NCI-H1048 (cell line): Measurements from ENCODE around the gene EIF3B.
"Not testable (repeated sequence)": the region's sequence is repeated elsewhere in the genome, so short reads cannot be mapped to it uniquely, and the experiment has no call there.

Source experiments
- DNase-seq: peaks from one replicate; lab custom pipeline; 2025; lab: John Stamatoyannopoulos, UW

The EIF3B gene

GRCh38 chr7:2354186-2354938 is at the start of gene EIF3B:
Gene EIF3B (plus strand): TSS chr7:2354827. CDS start chr7:2354922, 95 bp downstream.
- DNase-seq = peak; percentile 84

DNA sequence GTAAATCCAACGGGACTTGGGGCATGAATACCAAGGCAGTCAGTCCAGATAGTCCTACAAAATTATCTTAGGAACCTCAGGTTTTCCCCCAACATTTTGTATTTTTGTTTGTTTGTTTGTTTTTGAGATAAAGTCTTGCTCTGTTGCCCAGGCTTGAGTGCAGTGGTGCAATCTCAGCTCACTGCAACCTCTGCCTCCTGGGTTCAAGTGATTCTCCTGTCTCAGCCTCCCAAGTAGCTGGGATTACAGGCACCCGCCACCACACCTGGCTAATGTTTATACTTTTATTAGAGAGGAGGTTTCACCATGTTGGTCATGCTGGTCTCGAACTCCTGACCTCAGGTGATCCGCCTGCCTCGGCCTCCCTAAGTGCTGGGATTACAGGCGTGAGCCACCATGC is 49.4 kb upstream of the EIF3B start:
- DNase-seq = not testable (repeated sequence)

DNA sequence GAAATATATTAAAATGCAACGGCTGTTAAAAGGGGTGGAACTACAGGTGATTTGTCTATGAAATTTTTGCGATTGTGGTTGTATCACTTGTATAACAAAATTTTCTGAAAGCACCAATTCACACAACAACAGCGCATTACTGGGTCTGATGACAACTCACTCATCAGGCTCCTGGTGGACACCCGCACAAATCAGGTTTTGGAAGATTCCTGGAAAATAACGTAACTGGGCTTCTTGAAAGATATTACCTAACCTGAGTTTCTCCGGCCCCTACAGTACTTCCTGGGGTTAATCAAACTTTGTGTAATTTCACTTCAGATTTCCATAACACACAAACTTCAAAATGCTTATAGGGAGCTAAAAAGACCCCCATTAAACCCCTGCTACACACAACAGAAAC is 47.9 kb upstream of the EIF3B start:
- no peak for DNase-seq

GRCh38 chr7:2307690-2308107 is 46.9 kb upstream of the EIF3B start:
- DNase-seq = no peak

DNA sequence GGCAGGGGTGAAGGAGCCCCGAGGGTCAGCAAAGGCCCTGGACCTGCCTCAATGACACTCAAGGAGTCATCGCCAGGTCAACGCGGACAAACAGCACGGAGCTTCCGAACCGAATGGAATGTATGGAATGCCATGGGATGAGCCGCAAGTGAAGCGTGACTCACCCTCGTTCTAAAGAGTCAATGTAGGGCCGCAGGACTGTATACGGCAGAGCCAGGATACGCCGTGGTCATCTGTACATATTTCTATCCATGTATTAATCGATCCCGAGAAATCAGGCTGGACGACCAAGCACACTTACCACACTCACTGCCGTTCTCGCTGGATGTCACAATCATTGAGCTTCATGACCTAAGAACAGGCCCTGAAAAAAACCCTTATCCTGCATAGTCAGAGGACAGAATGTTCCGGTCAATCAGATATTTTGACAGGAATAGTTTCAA is 44.7 kb upstream of the EIF3B start:
- DNase-seq = no peak

GRCh38 chr7:2312267-2312929 is 42.2 kb upstream of the EIF3B start:
- DNase-seq = no peak

- no peak for DNase-seq
Measured at GRCh38 chr7:2313450-2314208, 41.0 kb upstream of the EIF3B start.

DNA sequence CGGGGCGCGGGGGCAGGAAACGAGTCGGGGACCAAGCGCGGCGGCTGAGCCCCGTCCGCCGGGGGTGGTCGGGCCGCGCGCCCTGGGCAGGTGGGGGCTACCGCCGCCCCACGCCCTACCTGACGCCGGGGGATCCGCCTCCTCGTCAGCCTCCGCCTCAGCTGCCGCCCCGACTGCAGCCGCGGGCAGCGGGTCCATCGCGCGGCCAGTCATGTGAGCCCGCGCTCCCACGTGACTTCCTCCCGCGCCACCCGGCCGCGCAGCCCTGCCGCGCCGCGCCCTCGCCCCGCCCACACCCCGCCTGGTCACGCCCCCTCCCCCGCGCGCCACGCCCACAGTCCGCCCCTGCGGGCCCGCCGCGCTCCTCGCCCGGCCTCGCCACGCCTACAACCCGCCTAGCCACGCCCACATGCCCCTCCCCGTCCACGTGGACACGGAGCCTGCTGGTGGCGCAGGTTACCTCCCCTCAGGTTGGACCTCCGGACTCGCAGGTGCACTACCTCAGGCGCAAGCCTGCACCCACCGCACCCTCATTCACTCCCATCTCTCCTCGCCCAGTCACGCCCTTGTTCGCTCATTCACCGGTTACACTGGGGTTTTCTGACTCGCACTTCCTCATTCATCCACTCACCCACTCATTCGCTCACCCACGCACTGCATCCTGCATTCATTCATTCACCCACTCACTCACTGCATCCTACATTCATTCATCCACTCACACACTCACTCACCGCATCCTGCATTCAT is 40.2 kb upstream of the EIF3B start, which contains the start of gene SNX8:
Gene SNX8, minus strand, starts transcription at position 233 of the 747 bp plus-strand sequence. Its CDS starts 20 bp downstream, at position 213.
- peak; percentile 68 for DNase-seq

GRCh38 chr7:2314956-2315530 is 39.6 kb upstream of the EIF3B start:
- DNase-seq = not testable (repeated sequence)

DNA sequence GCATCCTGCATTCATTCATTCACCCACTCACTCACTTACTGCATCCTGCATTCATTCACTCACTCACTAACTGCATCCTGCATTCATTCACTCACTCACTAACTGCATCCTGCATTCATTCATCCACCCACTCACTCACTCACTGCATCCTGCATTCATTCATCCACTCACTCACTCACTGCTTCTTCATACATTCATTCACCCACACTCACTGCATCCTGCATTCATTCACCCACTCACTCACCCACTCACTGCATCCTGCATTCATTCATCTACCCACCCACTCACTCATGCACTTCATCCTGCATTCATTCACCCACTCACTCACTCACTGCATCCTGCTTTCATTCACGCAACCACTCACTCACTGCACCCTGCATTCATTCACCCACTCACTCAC is 38.8 kb upstream of the EIF3B start:
- DNase-seq = no peak

GRCh38 chr7:2316578-2316977 is 38.0 kb upstream of the EIF3B start:
- no peak for DNase-seq

GRCh38 chr7:2317556-2318293 is 36.9 kb upstream of the EIF3B start:
- DNase-seq = no peak

DNA sequence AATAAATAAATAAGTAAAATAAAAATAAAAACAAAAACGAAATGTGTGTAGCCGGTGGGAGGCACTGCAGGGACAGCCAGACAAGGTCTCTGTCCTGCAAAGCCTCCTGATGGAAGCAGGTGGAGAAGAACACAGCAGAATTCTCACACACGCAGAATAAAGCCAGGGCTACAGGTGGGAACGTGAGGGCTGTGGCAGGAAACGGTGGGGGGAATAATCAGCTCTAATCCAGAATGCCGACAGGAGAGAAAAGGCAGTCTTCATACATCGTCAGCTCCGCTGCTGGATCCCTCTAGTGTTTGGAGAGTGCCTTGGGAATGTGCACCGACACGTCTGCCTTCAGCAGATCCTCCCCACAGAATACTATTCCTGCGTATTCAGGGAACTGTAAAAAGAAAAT is 33.6 kb upstream of the EIF3B start:
- DNase-seq = no peak

- no peak for DNase-seq
Measured at GRCh38 chr7:2325162-2325561, 29.5 kb upstream of the EIF3B start.

DNA sequence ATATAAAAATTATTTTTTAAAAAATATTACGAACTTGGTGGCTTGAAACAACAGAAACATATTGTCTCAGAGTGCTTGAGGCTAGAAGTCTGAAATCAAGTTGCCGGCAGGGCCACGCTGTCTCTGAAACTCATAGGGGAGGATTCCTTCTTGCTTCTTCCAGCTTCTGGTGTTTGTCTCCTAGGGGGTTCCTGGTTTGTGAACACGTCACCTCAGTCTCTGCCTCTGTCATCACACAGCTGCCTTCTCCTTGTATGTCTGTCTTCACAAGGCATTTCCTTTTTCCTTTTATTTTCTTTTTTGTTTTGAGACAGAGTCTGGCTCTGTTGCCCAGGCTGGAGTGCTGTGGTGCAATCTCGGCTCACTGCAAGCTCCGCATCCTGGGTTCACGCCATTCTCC is 27.7 kb upstream of the EIF3B start:
- no peak for DNase-seq

- no peak for DNase-seq
Measured at GRCh38 chr7:2330493-2330892, 24.1 kb upstream of the EIF3B start.

- DNase-seq = no peak
Measured at GRCh38 chr7:2331707-2332106, 22.9 kb upstream of the EIF3B start.

DNA sequence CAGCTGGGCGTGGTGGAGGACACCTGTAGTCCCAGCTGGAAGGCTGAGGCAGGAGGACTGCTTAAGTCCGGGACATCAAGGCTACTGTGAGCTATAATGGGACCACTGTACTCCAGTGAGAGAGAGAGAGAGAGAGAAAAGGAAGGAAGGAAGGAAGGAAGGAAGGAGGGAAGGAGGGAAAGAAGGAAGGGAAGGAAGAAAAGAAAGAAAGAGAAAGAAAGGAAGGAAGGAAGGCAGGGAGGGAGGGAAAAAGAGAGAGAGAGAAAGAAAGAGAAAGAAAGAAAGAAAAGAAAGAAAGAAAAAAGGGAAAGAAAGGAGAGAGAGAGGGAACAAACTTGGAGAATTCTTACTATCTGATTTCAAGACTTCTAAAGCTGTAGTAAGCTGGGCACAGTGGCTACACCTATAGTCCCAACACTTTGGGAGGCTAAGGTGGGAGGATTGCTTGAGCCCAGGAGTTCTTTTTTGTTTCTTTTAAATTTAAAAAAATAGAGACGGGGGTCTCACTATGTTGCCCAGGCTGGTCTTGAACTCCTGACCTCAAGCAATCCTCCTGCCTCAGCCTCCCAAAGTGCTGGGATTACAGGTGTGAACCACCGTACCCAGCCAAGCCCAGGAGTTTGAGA is 21.9 kb upstream of the EIF3B start:
- not testable (repeated sequence) for DNase-seq

GRCh38 chr7:2336626-2337299 is 17.9 kb upstream of the EIF3B start:
- DNase-seq = no peak
